ENCODE results near the gene ZNF580. TPM values are rescaled to one million over a fixed set of nuclear protein-coding genes. Genes with fewer than 3 reads are reported as not detected.
A peak's percentile ranks its signal among the peaks of the same experiment; 100 is the strongest.

ZNF580 gene
- total and polyA plus RNA-seq, 2 of the 13 experiments (the other 11 are each of a cell fraction or from before 2014, with no cell fraction given) = 4.4 to 6.0 TPM

DNA sequence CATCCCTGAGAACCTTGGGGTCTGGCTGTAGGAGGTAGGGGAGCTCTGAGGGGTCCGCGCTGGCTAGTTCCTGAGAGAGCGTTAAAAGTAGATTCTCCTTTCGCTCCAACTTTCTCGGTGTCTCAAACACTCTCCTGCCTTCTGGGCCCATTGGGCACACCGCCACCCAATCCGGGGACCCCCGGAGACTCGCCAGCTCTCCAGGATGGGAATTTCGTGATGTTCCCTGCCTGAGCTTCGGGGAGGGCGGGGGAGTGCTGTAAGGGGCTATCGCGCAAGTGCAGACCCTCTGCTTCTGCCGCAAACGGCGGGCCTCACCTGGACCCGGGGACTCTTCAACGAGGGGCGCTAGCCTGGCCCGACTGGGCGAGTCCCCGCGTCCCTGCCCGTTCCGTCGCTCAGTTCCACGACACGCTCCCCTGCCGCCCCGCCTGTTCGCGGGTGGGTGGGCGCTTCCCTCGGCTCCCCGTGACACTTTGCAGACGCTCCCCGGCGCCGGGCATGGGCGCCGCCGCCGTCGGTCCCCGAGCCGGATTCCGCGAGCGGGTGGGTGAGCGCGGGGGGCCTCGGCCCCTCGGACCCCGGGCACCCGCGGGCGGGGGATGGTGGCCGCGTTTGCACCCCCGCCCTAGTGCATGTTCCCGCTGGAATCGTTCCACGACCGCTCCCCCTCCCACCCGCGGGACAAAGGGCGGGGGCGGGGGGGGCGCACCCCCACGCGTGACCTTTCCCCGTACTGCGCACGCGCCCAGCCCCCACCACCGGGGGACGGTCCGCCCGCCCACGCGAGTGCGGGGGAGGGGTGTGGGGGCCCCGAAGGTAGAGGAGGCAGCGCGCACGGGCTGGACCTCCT, 7.2 kb downstream of the ZNF580 start, which contains the start of gene CCDC106 (continued):
- TF ChIP-seq, protein P1, sequence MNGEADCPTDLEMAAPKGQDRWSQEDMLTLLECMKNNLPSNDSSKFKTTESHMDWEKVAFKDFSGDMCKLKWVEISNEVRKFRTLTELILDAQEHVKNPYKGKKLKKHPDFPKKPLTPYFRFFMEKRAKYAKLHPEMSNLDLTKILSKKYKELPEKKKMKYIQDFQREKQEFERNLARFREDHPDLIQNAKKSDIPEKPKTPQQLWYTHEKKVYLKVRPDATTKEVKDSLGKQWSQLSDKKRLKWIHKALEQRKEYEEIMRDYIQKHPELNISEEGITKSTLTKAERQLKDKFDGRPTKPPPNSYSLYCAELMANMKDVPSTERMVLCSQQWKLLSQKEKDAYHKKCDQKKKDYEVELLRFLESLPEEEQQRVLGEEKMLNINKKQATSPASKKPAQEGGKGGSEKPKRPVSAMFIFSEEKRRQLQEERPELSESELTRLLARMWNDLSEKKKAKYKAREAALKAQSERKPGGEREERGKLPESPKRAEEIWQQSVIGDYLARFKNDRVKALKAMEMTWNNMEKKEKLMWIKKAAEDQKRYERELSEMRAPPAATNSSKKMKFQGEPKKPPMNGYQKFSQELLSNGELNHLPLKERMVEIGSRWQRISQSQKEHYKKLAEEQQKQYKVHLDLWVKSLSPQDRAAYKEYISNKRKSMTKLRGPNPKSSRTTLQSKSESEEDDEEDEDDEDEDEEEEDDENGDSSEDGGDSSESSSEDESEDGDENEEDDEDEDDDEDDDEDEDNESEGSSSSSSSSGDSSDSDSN (CRISPR knock-in tag; IDR thresholded peaks at IDR 0.05) = peak; percentile 19; the same call in 1 of the 2 replicates
- TF ChIP-seq MAFG (CRISPR knock-in tag; IDR thresholded peaks at IDR 0.05) (no peak), ZNF724P (CRISPR knock-in tag; IDR thresholded peaks at IDR 0.05; ENCODE audit: borderline replicate concordance) (no peak), PHF8 (CRISPR knock-in tag; IDR thresholded peaks at IDR 0.05) (peak; percentile 72), NR2F2 (IDR thresholded peaks at IDR 0.05; ENCODE audit: borderline replicate concordance, low read depth) (no peak), ZNF772 (CRISPR knock-in tag; IDR thresholded peaks at IDR 0.05) (peak; percentile 84), FOXK2 (IDR thresholded peaks at IDR 0.05) (no peak), FLYWCH1 (CRISPR knock-in tag; IDR thresholded peaks at IDR 0.05) (no peak), HNF4G (IDR thresholded peaks at IDR 0.05; ENCODE audit: borderline replicate concordance, low read depth, low read length) (no peak), HNF4G (CRISPR knock-in tag; IDR thresholded peaks at IDR 0.05; ENCODE audit: borderline replicate concordance, low read depth) (no peak)
